Upper lobe of right lung (tissue), 1 donor: ENCODE data around the gene HS6ST2. TPM values are rescaled to one million over a fixed set of nuclear protein-coding genes. Genes with fewer than 3 reads are reported as not detected.

Source experiments
- ATAC-seq: fragments of 200-7000 bp; cut with Tn5 transposase; one replicate; pipeline ENCODE4 v1.9.1; 2020; ENCODE audit warnings: mild to moderate bottlenecking, moderate library complexity
- DNase-seq: peaks from one replicate; pipeline ENCODE4 v3.0.0-alpha.2; 2020
- H3K27ac ChIP-seq: fragments of 200-600 bp; one replicate; pipeline ENCODE4 v1.8.0; 2022
- H3K27me3 ChIP-seq: fragments of 200-600 bp; one replicate; pipeline ENCODE4 v1.8.0; 2022; ENCODE audit warnings: mild to moderate bottlenecking
- H3K36me3 ChIP-seq: fragments of 200-600 bp; one replicate; pipeline ENCODE4 v1.8.0; 2022
- H3K4me1 ChIP-seq: fragments of 200-600 bp; one replicate; pipeline ENCODE4 v1.8.0; 2022
- H3K4me3 ChIP-seq: fragments of 200-600 bp; one replicate; pipeline ENCODE4 v1.8.0; 2022; ENCODE audit warnings: mild to moderate bottlenecking
- H3K9me3 ChIP-seq: fragments of 200-600 bp; one replicate; pipeline ENCODE4 v1.8.0; 2022
- intact Hi-C: fragments of 100-400 bp; cut with DNase I; formaldehyde crosslinking; loops from one replicate; pipeline ENCODE4 v1.11.0; 2022
- total RNA-seq: library from RNA; stranded (reverse); fragmentation: NEBNext Ultra II Directional; extraction: Animal tissue kit (Norgen Biotek cat#: 25700); gene quantifications from one replicate; pipeline ENCODE4 v1.2.1, GENCODE V29; 2021
- TF ChIP-seq, protein P1 (sequence below): fragments of 200-600 bp; IDR thresholded peaks from one replicate; pipeline ENCODE4 v1.8.0; 2022; ENCODE audit warnings: antibody characterized with exemption
- donor health status: DM: no; HTN: yes; CAD: no; lungs with severe emphysema.

HS6ST2 gene
- total RNA-seq, 1 donor from 2014 or later: 0.87 TPM

GRCh38 chrX:132676102-132676501, 282.3 kb downstream of the HS6ST2 start:
- TF ChIP-seq, protein P1, sequence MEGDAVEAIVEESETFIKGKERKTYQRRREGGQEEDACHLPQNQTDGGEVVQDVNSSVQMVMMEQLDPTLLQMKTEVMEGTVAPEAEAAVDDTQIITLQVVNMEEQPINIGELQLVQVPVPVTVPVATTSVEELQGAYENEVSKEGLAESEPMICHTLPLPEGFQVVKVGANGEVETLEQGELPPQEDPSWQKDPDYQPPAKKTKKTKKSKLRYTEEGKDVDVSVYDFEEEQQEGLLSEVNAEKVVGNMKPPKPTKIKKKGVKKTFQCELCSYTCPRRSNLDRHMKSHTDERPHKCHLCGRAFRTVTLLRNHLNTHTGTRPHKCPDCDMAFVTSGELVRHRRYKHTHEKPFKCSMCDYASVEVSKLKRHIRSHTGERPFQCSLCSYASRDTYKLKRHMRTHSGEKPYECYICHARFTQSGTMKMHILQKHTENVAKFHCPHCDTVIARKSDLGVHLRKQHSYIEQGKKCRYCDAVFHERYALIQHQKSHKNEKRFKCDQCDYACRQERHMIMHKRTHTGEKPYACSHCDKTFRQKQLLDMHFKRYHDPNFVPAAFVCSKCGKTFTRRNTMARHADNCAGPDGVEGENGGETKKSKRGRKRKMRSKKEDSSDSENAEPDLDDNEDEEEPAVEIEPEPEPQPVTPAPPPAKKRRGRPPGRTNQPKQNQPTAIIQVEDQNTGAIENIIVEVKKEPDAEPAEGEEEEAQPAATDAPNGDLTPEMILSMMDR: no peak
- Histone ChIP-seq H3K4me1 (no peaks in the 10 kb centered on the region), H3K9me3 (no peaks in the 10 kb centered on the region), H3K4me3 (no peak overlapping the region), H3K36me3 (no peaks in the 10 kb centered on the region), H3K27ac (no peak overlapping the region), H3K27me3 (no peaks in the 10 kb centered on the region)
- no peak for ATAC-seq
- intact Hi-C loops: no loop called here
- DNase-seq: no peak

- Histone ChIP-seq H3K27ac (no peak overlapping the region), H3K9me3 (no peaks in the 10 kb centered on the region), H3K27me3 (no peaks in the 10 kb centered on the region), H3K36me3 (no peaks in the 10 kb centered on the region), H3K4me1 (no peaks in the 10 kb centered on the region), H3K4me3 (no peak overlapping the region)
- ATAC-seq: no peak
- DNase-seq: no peak
- TF ChIP-seq, protein P1: no peak
- intact Hi-C loops: no loop called here
Measured at GRCh38 chrX:132673331-132673730, 285.1 kb downstream of the HS6ST2 start.

DNA sequence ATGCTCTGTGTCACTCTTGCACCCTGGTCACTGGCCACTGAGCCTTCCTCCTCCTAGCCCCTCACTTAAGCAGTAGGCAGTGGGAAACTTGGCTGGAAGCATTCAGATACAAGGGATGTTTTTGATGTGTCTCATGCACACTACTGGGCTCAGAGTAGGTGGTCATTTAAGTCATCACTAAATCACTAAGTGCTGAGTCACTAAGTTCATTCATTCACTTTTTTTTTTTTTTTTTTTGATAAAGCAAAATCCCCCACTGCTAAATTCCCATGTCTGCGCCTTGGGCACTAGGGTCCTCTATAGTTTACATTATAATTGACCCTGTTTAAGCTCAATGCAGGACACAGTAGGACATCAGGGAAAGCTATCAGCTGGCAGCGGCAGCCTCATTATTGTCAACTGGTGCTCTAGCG, 287.2 kb downstream of the HS6ST2 start:
- H3K27ac ChIP-seq: no peak overlapping the region
- ATAC-seq (no peak), DNase-seq (no peak)
- H3K4me3 ChIP-seq: no peak overlapping the region
- intact Hi-C loops: no loop called here
- TF ChIP-seq, protein P1: no peak
- H3K9me3 ChIP-seq: no peaks in the 10 kb centered on the region
- H3K4me1 ChIP-seq: no peaks in the 10 kb centered on the region
- H3K36me3 ChIP-seq: no peaks in the 10 kb centered on the region
- H3K27me3 ChIP-seq: no peaks in the 10 kb centered on the region

- DNase-seq (no peak), ATAC-seq (no peak)
- intact Hi-C loops: no loop called here
- Histone ChIP-seq H3K4me3 (no peak overlapping the region), H3K36me3 (no peaks in the 10 kb centered on the region), H3K27ac (no peak overlapping the region), H3K9me3 (no peaks in the 10 kb centered on the region), H3K27me3 (no peaks in the 10 kb centered on the region), H3K4me1 (no peaks in the 10 kb centered on the region)
- TF ChIP-seq, protein P1: no peak
Measured at GRCh38 chrX:132669142-132669541, 289.3 kb downstream of the HS6ST2 start.

GRCh38 chrX:132668178-132668577, 290.3 kb downstream of the HS6ST2 start:
- intact Hi-C loops: no loop called here
- no peak for DNase-seq
- TF ChIP-seq, protein P1: no peak
- Histone ChIP-seq H3K4me3 (no peak overlapping the region), H3K4me1 (no peaks in the 10 kb centered on the region), H3K27ac (no peak overlapping the region), H3K36me3 (no peaks in the 10 kb centered on the region), H3K9me3 (no peaks in the 10 kb centered on the region), H3K27me3 (no peaks in the 10 kb centered on the region)
- peak; percentile 62 for ATAC-seq

DNA sequence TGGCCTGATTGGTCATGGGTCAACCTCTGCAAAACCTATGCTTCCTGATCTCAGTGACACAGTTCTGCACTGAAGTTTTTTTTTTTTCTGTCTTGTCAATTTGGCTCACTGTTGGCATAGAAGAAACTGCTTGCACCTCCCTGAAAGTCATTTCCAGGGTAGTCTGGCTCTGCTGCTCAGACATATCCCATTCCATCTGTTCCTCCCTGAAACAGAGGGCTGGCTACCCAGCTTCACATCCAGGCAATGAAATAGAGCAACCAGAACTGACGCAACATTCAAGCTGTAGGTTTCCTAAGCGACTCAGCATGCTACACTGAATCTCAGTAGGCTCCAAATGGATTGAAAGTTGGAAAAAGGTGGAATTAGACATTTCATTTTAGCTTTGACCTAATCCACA, 292.8 kb downstream of the HS6ST2 start:
- H3K4me3 ChIP-seq: no peak overlapping the region
- TF ChIP-seq, protein P1: no peak
- ATAC-seq (no peak), DNase-seq (no peak)
- no peaks in the 10 kb centered on the region for H3K36me3 ChIP-seq
- no peaks in the 10 kb centered on the region for H3K4me1 ChIP-seq
- intact Hi-C loops: no loop called here
- H3K9me3 ChIP-seq: no peaks in the 10 kb centered on the region
- no peaks in the 10 kb centered on the region for H3K27me3 ChIP-seq
- no peak overlapping the region for H3K27ac ChIP-seq
